Spleen (tissue), 7 donors: Measurements from ENCODE around the gene BCOR.

Experiments used
- CTCF ChIP-seq, 11 experiments: fragments of 200-600 bp in 7 of 11; fragments of 450-650 bp in 4 of 11; sonication (generic) in 4 of 11; IDR thresholded peaks in 8 of 11; conservative IDR thresholded peaks in 3 of 11; 1 replicate in 7 of 11; 2 replicates in 4 of 11; pipeline versions ENCODE4 v1.4.0 to v1.8.0; 2016 to 2021; ENCODE audit warnings: antibody characterized with exemption in 11 of 11, inconsistent platforms in 4 of 11, mild to moderate bottlenecking in 1 of 11
- POLR2A ChIP-seq, 3 donors: fragments of 450-650 bp; IDR thresholded peaks; one replicate each; pipeline ENCODE4 v1.5.1; 2017; ENCODE audit warnings: antibody characterized with exemption in 3 of 3, mild to moderate bottlenecking in 1 of 3
- POLR2AphosphoS5 ChIP-seq, 3 donors: sonication (generic); formaldehyde crosslinking; IDR thresholded peaks; one replicate each; pipeline ENCODE4 v1.5.1; 2017; ENCODE audit warnings: antibody characterized with exemption in 3 of 3
- donor health status: DM: no; HTN: no; CAD: no; lungs with moderate emphysema.
- donor health status: DM: no; HTN: no; CAD: no.
- donor health status: DM: no; HTN: no; CAD: no.

DNA sequence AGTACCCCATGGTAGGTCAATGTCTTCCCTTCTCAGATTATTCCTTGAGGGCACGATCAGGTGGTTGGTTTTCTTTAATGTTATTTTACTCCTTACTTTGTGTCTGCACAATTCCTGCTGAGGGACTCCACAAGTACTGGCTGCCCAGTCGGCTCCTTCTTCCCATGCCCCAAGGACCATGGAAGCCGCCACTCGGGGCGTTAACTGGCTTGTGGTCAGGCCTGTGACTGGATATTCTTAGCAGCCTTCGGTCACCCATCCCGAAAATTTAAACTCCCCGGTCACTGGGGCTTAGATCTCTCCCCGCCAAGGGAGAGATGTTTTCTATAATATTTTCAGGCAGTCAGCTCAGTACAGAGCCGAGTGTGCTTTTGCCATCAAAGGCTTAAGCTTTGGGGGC lies 24.7 kb upstream of the BCOR start:
- TF ChIP-seq CTCF (IDR thresholded peaks at IDR 0.05 in 8 of 11, conservative IDR thresholded peaks at IDR 0.05 in 3 of 11), result no peak
- no peak for TF ChIP-seq POLR2AphosphoS5 (IDR thresholded peaks at IDR 0.05)
- no peak for TF ChIP-seq POLR2A (IDR thresholded peaks at IDR 0.05)
